Gastroesophageal sphincter (tissue), 3 donors: ENCODE results near the gene PSME4.

Experiments
- CTCF ChIP-seq, 4 experiments: fragments of 200-600 bp in 2 of 4; fragments of 450-650 bp in 2 of 4; sonication (generic) in 1 of 4; IDR thresholded peaks; one replicate each; pipeline ENCODE4 v1.5.1; 2017 to 2019; ENCODE audit warnings: antibody characterized with exemption in 4 of 4, mild to moderate bottlenecking in 2 of 4, moderate library complexity in 2 of 4
- POLR2A ChIP-seq, 2 donors: fragments of 450-650 bp; IDR thresholded peaks; one replicate each; pipeline ENCODE4 v1.6.1; 2017; ENCODE audit warnings: antibody characterized with exemption in 2 of 2, mild to moderate bottlenecking in 2 of 2, moderate library complexity in 1 of 2

DNA sequence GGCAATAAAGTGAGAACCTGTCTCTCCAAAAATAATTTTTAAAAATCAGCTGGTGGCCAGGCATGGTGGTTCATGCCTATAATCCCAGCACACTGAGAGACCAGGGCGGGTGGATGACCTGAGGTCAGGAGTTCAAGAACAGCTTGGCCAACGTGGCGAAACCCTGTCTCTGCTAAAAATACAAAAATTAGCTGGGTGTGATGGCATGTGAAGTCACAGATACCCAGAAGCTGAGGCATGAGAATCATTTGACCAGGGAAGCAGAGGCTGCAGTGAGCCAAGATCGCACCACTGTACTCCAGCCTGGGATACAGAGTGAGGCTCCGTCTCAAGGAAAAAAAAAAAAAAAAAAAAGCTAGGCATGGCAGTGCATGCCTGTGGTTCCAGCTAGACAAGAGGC is 103.6 kb downstream of the PSME4 start:
- TF ChIP-seq CTCF (IDR thresholded peaks at IDR 0.05) (no peak), POLR2A (IDR thresholded peaks at IDR 0.05) (no peak)
